Measurements from ENCODE around the gene CPA5.
"Not testable (repeated sequence)": the region's sequence is repeated elsewhere in the genome, so short reads cannot be mapped to it uniquely, and the experiment has no call there.

The CPA5 gene, protein sequence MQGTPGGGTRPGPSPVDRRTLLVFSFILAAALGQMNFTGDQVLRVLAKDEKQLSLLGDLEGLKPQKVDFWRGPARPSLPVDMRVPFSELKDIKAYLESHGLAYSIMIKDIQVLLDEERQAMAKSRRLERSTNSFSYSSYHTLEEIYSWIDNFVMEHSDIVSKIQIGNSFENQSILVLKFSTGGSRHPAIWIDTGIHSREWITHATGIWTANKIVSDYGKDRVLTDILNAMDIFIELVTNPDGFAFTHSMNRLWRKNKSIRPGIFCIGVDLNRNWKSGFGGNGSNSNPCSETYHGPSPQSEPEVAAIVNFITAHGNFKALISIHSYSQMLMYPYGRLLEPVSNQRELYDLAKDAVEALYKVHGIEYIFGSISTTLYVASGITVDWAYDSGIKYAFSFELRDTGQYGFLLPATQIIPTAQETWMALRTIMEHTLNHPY

DNA sequence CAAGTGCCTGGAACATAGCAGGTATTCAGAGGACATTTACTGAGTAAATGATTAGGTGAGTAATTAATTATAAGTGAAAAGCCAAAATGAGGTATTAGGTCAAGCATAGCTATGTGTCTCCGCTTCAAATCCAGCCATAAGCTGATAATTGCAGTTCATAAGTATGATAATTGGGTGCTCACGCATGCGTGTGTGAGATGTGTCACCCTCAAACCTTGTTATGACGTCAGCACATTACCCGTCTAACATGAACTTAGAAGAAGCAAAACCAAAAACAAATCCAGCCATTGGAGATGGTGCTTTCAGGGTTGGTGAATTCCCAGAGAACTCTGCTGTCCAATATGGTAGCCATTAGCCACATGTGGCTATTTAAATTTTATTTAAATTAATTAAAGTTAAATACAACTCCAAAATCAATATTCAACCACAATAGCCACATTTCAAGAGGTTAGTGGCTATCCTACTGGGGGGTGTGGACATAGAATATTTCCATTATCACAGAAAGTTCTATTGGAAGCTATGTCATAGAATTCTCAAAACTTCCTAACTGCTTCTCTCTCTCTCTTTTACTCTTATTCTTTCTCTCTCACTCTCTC lies at the start of gene CPA5:
Gene CPA5 (plus strand): TSS at position 546 of the 596 bp plus-strand sequence. CDS start 1,670 bp downstream, outside the sequence.
- DNase-seq: no peak

DNA sequence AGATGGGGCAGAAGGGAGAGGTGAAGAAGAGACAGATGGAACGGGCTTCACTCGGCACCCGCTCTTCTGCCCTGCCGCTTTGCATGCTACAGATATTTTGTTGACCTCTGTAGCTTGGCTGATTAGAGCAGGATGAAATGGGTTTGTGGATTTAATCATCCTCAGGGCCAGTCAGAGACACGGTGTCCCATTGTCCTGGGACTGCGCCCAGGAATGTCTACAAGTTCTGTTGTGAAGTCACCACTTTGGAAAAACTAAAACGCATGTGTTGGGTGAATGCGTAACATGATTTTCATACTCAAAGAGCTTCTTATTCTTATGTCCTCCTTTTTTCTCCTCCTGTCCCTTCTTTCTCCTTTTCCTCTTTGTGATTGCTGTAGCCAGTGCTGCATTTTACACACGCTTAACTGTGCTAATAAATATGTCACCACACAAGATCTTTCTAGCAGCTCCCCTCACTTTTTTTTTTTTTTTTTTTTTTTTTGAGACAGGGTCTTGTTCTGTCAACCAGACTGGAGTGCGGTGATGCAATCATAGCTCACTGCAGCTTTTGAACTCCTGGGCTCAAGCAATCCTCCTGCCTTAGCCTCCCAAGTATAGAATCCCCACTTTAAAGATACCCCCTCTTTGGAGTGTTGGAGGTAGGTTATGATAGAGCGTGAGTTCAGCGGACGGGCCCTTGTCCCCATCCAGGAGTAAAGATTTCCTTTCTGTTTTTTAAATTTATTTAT lies 48.2 kb upstream of the CPA5 start:
- DNase-seq: no peak

DNA sequence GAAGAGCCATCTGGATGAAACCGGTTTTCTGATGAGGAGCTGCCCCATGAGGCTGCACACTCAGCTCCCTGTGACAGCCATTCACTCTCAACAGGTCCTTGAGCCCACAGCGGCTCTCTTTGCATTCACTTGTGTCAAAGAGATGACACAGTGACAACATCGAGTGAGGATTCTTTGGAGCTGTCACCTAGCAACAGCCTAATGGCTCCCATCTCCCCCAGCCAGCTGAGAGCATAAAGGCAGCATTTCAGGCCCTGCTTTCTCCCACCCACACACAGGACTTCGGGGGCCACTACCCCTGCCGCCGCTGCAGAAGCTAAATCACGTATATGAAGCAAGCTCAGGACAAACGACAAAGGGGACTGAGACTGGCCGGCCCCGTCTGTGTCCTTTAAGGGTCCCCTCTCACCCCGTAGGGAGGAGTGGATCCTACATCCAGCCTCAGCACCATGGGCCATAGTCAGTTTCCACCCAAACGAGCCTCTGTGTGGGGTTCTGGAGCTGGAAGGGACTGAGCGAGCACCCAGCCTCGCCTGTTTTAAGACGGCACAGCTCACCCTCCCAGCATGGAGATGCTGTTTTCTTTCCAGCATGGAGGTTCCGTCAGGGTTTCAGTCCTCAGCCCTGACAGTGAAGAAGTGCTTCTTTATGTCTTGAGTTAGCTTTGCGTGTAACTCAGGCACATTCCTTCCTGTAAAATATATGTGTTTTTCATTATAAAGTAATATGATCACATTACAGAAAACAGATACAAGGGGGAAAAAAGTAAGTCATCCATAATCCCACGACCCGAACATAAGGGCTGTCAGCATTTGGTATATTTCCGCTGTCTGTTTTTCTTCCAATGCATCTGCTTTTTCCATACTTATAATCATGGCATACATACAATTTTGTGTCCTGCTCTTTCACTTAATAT lies 46.7 kb upstream of the CPA5 start:
- DNase-seq: no peak

DNA sequence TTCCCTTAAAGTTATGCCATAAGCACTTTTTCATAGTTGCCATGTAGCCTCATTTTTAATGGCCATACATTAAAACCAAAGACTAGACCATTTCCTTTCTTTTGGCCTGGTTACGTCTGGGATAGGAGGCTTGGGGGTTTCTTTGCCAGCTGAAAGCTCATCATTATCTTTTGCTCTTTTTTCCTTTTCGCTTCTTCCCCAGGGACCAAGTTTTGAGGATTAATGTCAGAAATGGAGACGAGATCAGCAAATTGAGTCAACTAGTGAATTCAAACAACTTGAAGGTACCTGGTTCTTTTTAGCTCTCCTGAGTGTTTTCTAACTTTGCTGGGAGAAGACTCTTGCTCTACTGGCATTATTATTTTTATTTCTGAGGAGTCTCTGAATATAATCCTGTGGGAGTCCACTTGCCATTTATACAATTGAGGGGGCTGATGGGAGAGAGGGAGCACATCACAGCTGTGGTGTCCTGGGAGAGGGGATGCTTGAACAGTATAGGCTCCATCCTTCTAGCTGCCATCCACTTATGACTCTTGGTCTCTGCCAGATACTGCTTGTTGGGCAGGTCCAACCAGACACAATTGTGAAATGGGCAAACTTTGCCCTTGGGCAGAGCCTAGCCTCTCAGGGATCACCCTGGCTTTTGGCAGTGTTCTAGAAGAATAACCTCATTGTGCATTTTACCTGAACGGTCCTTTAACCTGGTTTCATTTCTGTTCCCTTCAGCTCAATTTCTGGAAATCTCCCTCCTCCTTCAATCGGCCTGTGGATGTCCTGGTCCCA lies 45.9 kb upstream of the CPA5 start:
- DNase-seq: no peak

DNA sequence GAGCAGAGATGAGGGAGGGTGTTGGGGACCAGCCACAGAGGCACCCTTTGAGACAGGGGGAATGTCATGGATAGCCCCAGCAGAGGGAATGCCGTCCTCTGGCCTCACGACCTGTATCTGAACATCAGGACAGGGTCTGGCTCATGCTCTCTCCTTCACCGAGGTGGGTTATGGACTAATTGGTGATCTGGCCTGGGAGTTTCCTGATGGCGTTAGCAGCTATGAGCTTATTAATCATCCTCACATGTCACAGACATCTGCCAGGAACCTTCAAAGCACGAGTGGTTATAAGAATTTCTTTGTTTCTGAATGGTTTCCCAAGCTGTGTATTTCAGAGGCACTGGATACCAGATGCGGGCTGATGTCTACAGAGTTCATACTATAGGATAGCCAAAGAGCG lies 44.8 kb upstream of the CPA5 start:
- no peak for DNase-seq

DNA sequence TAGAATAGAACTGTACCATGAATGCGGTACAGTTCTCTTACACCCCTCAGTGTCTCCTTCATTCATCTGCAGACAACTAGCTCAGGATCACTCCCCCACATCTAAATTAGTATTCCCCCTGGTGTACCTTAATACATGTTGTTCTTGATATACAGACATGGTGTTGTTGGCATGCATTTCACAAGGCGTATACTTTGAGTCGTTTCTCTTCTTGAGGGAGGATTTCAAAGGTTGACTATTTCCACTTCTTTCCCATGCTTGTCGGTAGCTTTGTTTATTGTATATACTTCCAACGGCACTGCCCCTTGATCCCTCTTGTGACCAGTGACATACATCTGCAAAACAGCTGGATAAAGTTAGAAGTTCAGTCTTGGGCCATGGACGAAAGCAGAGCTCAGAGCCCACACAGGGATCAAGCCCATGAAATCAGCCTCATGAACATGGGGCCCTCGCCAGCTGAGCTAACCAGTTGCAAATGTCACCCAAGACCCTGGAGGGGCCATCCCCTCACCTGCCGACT lies 43.1 kb upstream of the CPA5 start:
- no peak for DNase-seq

DNA sequence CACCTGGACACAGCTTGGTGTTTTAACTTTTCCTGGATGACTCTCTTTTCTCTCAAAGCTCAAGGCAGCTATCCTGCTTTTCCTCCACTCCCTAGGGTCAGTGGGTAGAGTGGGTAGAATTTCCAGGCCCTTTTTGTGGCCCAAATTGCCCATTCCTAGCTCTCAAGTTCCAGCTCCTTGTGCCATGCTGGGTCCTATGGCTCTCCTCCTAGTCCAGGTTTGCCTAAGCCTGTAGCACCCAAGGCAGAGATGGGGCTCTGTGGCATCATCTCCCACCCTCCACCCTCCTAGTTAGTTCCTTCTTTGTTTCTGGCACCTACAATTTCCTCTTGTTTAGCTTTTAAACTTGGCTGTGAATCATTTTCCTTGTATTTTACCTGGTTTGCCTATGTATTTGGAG lies 42.0 kb upstream of the CPA5 start:
- DNase-seq: no peak

DNA sequence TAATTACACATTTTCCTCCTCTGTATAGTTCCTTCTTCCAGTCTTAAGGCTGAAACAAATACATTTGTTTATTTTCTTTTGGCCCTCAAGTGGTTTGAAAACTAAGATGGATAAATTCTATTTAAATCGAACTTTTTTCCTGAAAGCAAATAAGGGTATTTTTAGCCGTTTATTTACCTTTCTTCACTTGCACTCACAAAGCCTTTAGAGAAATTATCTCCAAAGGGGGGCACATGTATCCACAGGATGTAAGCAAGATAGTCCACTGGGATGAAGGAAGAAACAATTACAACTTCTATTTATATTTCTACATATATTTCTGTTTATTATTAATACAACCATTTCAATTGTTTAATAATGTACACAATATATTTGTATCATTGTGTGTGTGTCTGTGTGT lies 41.5 kb upstream of the CPA5 start:
- no peak for DNase-seq

DNA sequence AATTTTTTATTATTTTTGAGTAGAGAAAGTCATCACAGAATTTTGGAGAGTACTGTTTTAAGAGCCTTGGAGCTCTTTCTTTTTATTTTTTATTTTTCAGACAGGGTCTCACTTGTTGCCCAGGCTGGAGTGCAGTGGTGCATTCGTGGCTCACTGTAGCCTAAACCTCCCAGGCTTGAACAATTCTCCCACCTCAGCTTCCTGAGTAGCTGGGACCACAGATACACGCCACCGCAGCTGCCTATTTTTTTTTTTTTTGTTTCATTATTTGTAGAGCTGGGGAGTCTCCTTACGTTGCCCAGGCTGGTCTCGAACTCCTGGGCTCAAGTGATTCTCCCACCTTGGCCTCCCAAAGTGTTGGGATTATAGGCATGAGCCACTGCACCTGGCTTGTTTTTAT lies 41.1 kb upstream of the CPA5 start:
- DNase-seq: no peak

DNA sequence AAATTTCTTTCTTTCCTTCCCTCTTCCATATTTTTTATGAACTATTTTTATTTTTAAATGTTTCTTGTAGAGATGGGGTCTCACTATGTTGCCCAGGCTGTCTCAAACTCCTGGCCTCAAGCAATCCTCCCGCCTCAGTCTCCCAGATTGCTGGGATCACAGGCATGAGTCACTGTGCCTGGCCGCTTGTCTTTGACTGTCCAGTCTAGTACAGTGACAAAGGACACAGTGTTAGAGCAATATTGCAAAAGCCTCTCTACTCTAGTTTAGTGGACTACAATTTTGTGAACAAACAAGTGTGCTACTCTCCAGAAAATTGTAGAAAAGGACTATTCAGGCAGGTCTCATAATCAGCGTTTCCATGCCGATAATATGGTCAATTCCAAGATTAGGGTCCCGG lies 40.6 kb upstream of the CPA5 start:
- DNase-seq: no peak

DNA sequence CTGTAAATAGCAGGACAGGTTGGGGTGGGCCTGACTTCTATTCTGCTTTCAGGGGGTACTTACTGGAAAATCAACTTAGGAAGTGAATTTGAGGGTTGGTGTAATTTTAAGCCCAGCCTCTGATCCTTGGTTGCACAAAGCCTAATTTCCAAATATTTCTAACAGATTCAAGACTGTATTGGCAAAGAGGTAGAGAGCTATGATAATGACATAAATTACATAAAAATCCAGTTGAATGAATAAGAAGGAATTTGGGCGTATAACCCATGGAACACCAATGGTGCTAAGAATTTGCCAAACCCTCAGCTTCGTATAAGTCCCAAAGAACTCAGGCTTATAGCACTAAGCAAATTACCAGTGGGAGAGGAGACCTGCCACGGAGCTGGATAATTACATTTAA lies 39.7 kb upstream of the CPA5 start:
- DNase-seq: no peak

DNA sequence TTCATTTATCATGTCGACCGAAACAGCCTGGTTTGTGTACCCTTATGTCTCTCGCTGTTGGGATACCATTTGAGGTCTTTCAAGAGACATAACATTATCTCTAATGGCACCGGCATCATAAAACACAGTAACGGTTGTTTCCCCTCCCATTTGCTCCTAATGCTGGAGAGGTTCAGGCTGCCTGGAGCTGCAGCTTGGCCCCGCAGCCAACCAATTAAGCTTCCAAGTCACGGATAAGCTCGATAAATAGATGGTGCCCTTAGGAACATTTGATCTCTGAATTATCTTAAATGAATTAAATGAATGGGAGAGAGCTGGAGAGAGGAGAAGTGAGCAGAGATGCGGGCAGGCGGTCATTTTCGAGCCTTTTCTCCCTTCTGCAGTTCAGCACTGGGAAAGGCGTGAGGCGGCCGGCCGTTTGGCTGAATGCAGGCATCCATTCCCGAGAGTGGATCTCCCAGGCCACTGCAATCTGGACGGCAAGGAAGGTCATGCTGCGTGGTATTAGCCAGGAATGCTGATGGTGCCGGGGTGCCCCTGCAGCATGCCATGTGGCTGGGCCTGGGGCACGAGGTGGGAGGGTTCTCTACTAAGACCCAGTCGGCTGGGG lies 39.1 kb upstream of the CPA5 start:
- no peak for DNase-seq

DNA sequence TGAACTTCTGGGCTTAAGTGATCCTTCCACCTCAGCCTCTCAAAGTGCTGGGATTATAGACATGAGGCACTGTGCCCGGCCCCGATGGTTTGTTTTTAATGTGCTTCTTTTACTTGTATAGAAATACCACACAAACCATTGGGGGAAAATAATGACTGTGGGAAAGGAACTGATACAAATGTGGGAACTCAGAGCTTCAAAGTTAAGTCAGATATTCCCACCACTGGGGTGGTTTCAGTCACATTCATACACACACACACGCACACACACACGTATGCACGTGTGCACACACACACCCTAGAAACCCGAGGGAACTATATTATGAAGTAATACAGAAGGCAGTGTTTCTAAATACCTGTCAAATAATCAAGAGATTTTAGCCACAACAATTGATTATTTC lies 34.6 kb upstream of the CPA5 start:
- DNase-seq: no peak

DNA sequence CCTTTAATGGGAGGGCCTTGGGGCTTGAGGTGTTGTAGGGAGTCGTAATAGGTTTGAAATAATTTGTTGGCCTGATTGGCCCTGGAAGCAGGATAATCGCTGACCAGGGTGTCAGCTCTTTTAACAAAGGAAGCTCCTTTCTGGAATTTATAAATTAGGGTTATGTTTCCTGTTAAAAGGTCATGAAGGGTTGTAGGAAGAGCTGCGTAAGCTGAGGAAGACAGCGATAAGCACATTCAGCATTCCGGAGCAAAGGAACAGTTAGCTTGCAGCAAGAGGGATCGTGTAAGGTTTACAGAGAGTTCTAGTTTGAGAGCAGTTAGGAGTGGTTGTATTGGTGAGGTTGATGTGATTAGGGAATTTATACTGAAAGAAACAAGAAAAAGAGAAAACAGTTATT lies 30.3 kb upstream of the CPA5 start:
- DNase-seq: no peak

DNA sequence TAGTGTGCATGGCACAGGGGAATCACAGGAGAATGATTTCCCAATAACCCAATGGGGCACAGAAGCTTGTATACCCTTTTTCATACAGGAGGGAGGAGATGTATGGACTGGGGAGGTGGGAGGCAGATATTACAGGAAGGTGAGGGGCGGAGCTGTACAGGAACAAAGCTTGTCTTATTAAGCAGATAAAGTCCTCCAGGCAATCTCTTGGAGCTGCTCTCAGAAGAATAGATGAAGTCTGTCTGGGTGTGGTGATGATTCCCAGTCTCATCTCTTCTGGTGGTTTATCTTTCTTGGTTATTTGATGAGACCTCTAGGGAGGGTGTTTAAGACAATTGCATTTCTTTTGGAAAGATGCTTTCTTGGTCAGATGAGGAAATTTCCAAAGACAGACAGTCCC lies 25.1 kb upstream of the CPA5 start:
- DNase-seq: no peak

DNA sequence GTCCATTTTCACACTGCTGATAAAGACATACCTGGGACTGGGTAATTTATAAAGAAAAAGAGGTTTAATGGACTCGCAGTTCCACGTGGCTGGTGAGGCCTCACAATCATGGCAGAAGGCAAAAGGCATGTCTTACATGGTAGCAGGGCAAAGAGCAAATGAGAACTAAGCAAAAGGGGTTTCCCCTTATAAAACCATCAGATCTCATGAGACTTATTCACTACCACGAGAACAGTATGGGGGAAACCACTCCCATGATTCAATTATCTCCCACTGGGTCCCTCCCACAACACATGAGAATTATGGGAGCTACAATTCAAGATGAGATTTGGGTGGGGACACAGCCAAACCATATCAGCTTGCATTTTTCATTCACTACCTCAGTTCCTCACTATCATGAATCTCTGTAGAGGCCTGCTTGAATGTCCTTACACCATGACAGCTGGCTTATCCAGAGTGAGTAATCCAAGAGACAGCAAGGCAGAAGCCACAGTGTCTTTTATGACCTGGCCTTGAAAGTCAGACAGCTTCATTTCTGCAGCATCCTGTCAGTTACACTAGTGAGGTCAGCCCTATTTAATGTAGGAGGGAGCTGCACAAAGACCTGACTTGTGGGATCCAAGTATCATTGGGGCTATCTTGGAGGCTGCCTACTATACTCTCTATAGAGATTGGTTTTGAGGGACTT lies 22.9 kb upstream of the CPA5 start:
- not testable (repeated sequence) for DNase-seq

DNA sequence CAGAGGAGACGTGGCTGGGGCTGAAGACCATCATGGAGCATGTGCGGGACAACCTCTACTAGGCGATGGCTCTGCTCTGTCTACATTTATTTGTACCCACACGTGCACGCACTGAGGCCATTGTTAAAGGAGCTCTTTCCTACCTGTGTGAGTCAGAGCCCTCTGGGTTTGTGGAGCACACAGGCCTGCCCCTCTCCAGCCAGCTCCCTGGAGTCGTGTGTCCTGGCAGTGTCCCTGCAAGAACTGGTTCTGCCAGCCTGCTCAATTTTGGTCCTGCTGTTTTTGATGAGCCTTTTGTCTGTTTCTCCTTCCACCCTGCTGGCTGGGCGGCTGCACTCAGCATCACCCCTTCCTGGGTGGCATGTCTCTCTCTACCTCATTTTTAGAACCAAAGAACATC lies 22.0 kb upstream of the CPA5 start:
- DNase-seq: no peak

DNA sequence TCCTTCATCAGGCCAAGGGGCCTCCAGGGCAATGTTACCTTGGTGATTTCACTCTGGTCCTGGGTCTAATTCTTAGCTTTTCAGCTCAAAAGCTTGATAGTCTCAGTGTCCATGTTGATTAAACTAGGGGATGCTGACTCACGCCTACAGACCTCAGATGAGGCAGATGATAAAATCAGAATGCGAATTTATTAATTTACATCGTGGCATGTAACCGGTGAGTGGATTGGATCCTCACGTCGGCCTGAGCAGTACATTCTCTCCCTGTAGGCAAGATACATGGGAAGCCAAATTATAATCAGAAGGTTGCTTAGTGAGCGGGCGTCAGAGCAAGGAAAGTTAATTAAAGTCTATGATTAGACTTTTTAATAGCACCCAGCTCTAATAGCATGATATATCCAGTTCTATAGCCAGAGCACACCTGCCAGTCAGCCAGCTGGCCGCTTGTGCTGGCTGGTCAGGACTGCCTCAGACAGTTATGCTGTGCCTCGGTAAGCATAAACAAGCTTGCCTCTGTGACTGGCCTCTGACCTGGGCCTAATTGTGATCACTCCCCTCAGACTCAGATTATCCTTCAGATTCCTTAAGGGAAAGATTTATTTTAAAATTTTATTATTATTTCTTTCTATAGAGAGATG lies 20.2 kb upstream of the CPA5 start:
- no peak for DNase-seq

DNA sequence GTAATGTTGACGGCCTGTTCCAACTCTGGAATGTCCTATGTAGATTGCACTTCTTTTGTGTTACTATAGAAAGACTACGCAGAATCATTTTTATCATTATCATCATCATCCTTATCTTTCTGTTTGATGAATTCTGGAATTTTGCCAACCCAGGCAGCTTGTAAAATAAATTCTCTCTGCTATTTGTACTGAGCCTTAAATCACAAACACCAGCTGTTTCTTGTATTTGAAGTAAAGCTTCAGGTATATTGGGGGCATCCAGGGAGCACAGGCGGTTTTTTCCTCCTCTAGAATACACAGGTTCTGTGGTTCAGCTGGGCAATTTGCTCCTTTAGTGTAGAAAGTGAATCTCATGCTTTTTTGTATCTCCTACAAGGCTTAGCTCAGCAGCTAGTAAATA lies 14.9 kb upstream of the CPA5 start:
- DNase-seq: peak; percentile 55

Measured in NCI-H1694 treated with DMSO at 0.1 percent for 48 hours (cell line).